Measurements from ENCODE around the gene NANOG. TPM values are rescaled to one million over a fixed set of nuclear protein-coding genes. Genes with fewer than 3 reads are reported as not detected.

The NANOG gene
- polyA plus RNA-seq, 1 donor = 0.61 TPM

Other genes with a start within 250 kb of the NANOG start
- gene APOBEC1, start 123.5 kb upstream of the NANOG start, polyA plus RNA-seq (ENCODE audit: insufficient read length) = not detected
- not detected for gene GDF3, start 93.6 kb upstream of the NANOG start, polyA plus RNA-seq (ENCODE audit: insufficient read length)
- not detected for gene DPPA3, start 78.0 kb upstream of the NANOG start, polyA plus RNA-seq (ENCODE audit: insufficient read length)
- gene CLEC4C, start 42.0 kb upstream of the NANOG start, polyA plus RNA-seq (ENCODE audit: insufficient read length) = not detected
- not detected for gene NANOGNB, start 24.2 kb upstream of the NANOG start, polyA plus RNA-seq (ENCODE audit: insufficient read length)
- gene SLC2A14, start 83.5 kb downstream of the NANOG start, polyA plus RNA-seq (ENCODE audit: insufficient read length) = 0.59 TPM
- gene SLC2A3, start 146.8 kb downstream of the NANOG start, polyA plus RNA-seq (ENCODE audit: insufficient read length) = 17.5 TPM
- gene FOXJ2, start 243.3 kb downstream of the NANOG start, polyA plus RNA-seq (ENCODE audit: insufficient read length) = 22.6 TPM

Data from hindlimb muscle (tissue), 1 donor.